Measurements from ENCODE around the gene KRT15. TPM values are rescaled to one million over a fixed set of nuclear protein-coding genes. Genes with fewer than 3 reads are reported as not detected.

KRT15 gene
- total and polyA plus RNA-seq, 2 of the 4 experiments (the other 2 are of a cell fraction) = 2.9 to 5.3 TPM

DNA sequence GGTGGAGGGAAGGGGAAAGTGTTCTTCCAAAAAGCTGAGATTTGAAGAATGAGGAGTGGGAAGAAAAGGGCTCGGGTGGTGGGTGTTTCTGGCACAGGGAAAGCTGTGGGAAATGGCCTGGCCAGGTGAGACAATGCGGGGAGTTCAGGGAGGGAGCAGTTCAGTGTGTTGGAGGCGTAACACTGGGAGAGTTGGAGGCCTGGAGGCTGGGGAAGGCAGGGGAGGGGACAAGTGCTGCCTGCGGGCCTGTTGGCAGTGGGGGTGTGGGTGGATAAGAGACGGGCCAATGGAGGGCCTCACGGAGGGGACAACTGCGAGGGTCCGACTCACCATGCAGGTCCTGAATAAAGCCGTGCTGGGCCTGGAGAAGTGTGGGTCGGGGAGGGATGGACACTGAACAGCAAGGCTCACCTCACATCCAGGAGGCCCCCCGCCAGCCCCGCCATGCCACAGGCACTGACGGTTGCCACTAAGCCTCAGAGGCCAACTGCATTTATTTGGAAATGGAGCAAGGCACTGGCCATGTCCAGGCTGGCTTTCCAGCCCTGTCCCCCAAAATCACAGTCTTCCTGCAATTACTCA is 27.2 kb upstream of the KRT15 start:
- peak overlapping the region; percentile 9 for H2AK9ac ChIP-seq (replicated peaks; ENCODE audit: low read depth, low read length, poor library complexity)
- no peaks in the 10 kb centered on the region for H3K36me3 ChIP-seq (ENCODE audit: control insufficient read depth, insufficient read depth, low read length)
- BruUV-seq (replicated peaks) = no TSS peak
- H4K20me1 ChIP-seq (ENCODE audit: insufficient read depth, low read length) = no peaks in the 10 kb centered on the region
- H3K27me3 ChIP-seq (ENCODE audit: control insufficient read depth, insufficient read depth, low read length) = no peaks in the 10 kb centered on the region
- intact Hi-C loops (cut with micrococcal nuclease) = loop anchor here (5.0 kb wide), 1 partner anchor 899 kb away; the partner anchor contains the start of gene SMARCE1
- H3K79me1 ChIP-seq (ENCODE audit: low read depth in 1 of 2, low read length in 2 of 2) = no peaks in the 10 kb centered on the region
- in situ Hi-C loops (cut with MboI; ENCODE audit: low sequenced_read_pairs) = loop anchor here (5.0 kb wide), 1 partner anchor 639 kb away; no protein-coding TSS in a partner anchor
- H4K91ac ChIP-seq (ENCODE audit: insufficient read depth, low read depth, low read length) = no peak overlapping the region; the same call in 1 of the 2 replicates
- H3K14ac ChIP-seq (replicated peaks; ENCODE audit: low read depth, low read length) = no peak overlapping the region
- H3K4me3 ChIP-seq (ENCODE audit: insufficient read depth, low read depth, low read length) = no peak overlapping the region
- H2BK15ac ChIP-seq (ENCODE audit: low read depth, low read length) = peak overlapping the region; percentile 95; the same call in 2 of the 3 replicates
- no peak overlapping the region for H4K5ac ChIP-seq (ENCODE audit: low read depth, low read length)
- dilution Hi-C loops (cut with HindIII; ENCODE audit: low sequenced_read_pairs, unreplicated experiment) = no loop called here
- H2AFZ ChIP-seq (replicated peaks; ENCODE audit: low read length, poor library complexity) = no peak overlapping the region
- TF ChIP-seq CEBPB (IDR thresholded peaks at IDR 0.05; ENCODE audit: low read depth, low read length) (no peak), FOS (IDR thresholded peaks at IDR 0.05; ENCODE audit: low read depth, low read length) (no peak)
- peaks cover 21% of the 10 kb centered on the region for H3K4me1 ChIP-seq (ENCODE audit: control insufficient read depth, insufficient read depth, low read length)
- no peak overlapping the region for H3K4ac ChIP-seq (ENCODE audit: low read depth, low read length)
- H4K8ac ChIP-seq (ENCODE audit: low read depth in 2 of 2, low read length in 2 of 2) = no peak overlapping the region
- CTCF ChIA-PET = no interaction called here
- no peak for ATAC-seq (ENCODE audit: low read depth)
- peak overlapping the region; percentile 97; the same call in 1 of the 2 replicates for H2BK120ac ChIP-seq (ENCODE audit: low read depth, low read length)
- peak overlapping the region; percentile 90 for H2AK5ac ChIP-seq (ENCODE audit: low read depth, low read length)
- H3K18ac ChIP-seq (ENCODE audit: low read depth, low read length) = no peak overlapping the region
- peaks cover 4% of the 10 kb centered on the region for H3K9me3 ChIP-seq (ENCODE audit: control insufficient read depth, insufficient read depth, low read length)
- DNase-seq = no peak
- no peak overlapping the region for H3K56ac ChIP-seq (ENCODE audit: extremely low read depth, insufficient read depth, low read length)
- no peak overlapping the region for H3K9ac ChIP-seq (ENCODE audit: low read depth, low read length)
- H3K4me2 ChIP-seq (ENCODE audit: low read depth, low read length) = no peak overlapping the region
- WGBS, 2 experiments (ENCODE audit: extremely low coverage in 2 of 2, insufficient read length in 1 of 2) = 88% methylated on average over 6 of the region's 13 CpGs; no CpG with 5 or more reads in 1 of the 2 experiments
- no peak overlapping the region for H2BK5ac ChIP-seq (ENCODE audit: low read depth, low read length, poor library complexity, severe bottlenecking)
- POLR2A ChIA-PET (ENCODE audit: unreplicated experiment) = no interaction called here
- H3K27ac ChIP-seq (ENCODE audit: insufficient read depth, low read length) = no peak overlapping the region
- peaks cover 12% of the 10 kb centered on the region for H3K9me1 ChIP-seq (ENCODE audit: insufficient read depth, low read length)
- no peak overlapping the region for H3K23ac ChIP-seq (ENCODE audit: low read depth, low read length)
- peak overlapping the region; percentile 97; the same call in 1 of the 2 replicates for H2BK20ac ChIP-seq (ENCODE audit: low read depth, low read length)
